Left colon (tissue), 2 donors: ENCODE measurements around the gene PSG2. TPM values are rescaled to one million over a fixed set of nuclear protein-coding genes. Genes with fewer than 3 reads are reported as not detected.
"Not testable (repeated sequence)": the region's sequence is repeated elsewhere in the genome, so short reads cannot be mapped to it uniquely, and the experiment has no call there.

Experiments used
- ATAC-seq: fragments of 200-7000 bp; cut with Tn5 transposase; one replicate; pipeline ENCODE4 v1.9.1; 2020; ENCODE audit warnings: mild to moderate bottlenecking, moderate library complexity
- DNase-seq, 2 donors: peaks; one replicate each; pipeline ENCODE4 v3.0.0-alpha.2; 2020
- intact Hi-C, 2 donors: fragments of 100-400 bp; cut with DNase I in 1 of 2; cut with micrococcal nuclease in 1 of 2; formaldehyde crosslinking; loops; one replicate each; pipeline versions ENCODE4 v1.11.2 to v1.14.0; 2022; cut with DNase I, micrococcal nuclease
- total RNA-seq, 2 donors: library from RNA; stranded (reverse); fragmentation: NEBNext Ultra II Directional; extraction: Animal tissue kit (Norgen Biotek cat#: 25700); gene quantifications; one replicate each; pipeline ENCODE4 v1.2.1, GENCODE V29; 2021
- donor health status: DM: no; HTN: no; CAD: no.
- donor health status: DM: yes; HTN: yes; CAD: no.

PSG2 gene
- total RNA-seq, 2 donors from 2014 or later, result not detected

- ATAC-seq, result not testable (repeated sequence)
These were observed 60.9 kb downstream of the PSG2 start for GRCh38 chr19:43021629-43022028.

GRCh38 chr19:43019588-43019987 is 62.9 kb downstream of the PSG2 start:
- ATAC-seq, intact Hi-C loops, DNase-seq: not testable (repeated sequence)

More at GRCh38 chr19:43021629-43022028, 60.9 kb downstream of the PSG2 start:
- intact Hi-C loops, DNase-seq: not testable (repeated sequence)

Other genes with a start within 250 kb of the PSG2 start
- gene PSG1, start 203.0 kb downstream of the PSG2 start, total RNA-seq, result not detected
- not detected for gene PSG6, start 164.8 kb downstream of the PSG2 start, total RNA-seq
- gene PSG7, start 145.5 kb downstream of the PSG2 start, total RNA-seq, result not detected
- gene PSG11, start 56.2 kb downstream of the PSG2 start, total RNA-seq, result not detected
- gene PSG5, start 103.8 kb upstream of the PSG2 start, total RNA-seq, result not detected
- gene PSG4, start 122.9 kb upstream of the PSG2 start, total RNA-seq, result not detected
- not detected for gene PSG9, start 186.8 kb upstream of the PSG2 start, total RNA-seq